GM21529 (cell line): ENCODE results near the gene SOST.
A peak's percentile ranks its signal among the peaks of the same experiment; 100 is the strongest.

Experiments used
- ATAC-seq: cut with Tn5 transposase; IDR thresholded peaks from one replicate; pipeline ENCODE4 v1.9.1; 2021; ENCODE audit not compliant: unreplicated experiment

Gene SOST

DNA sequence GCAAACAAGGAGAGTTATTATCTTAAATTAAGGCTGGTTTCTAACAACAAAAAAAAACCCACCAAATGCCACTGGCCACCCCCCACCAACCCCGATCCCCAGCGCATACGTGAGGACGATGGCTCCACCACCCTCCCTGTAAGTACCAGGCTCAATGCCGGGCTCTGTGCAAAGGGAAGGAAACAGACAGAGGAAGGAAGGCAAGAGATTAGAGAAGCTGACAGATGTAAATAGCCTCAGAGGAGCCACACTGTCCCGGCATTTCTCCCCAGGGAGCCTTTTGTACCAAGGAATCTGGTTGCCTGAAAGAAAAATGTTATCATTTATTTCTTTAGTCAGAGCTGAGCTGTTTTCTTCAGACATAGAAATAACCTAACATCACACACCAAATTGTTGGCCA lies 13.1 kb downstream of the SOST start:
- ATAC-seq: no peak

DNA sequence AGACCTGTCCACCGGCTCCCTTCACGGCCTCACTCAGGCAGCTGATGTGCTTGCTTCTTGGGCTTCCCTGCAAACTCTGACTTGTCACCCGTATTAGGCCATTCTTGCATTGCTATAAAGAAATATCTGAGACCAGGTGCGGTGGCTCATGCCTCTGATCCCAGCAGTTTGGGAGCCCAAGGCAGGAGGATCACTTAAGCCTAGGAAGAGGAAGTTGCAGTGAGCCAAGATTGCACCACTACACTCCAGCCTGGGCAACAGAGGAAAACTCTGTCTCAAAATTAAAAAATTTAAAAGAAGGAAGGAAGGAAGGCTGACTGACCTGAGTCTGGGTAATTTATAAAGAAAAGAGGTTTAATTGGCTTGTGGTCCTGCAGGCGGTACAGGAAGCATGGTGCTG lies 17.0 kb downstream of the SOST start:
- no peak for ATAC-seq

DNA sequence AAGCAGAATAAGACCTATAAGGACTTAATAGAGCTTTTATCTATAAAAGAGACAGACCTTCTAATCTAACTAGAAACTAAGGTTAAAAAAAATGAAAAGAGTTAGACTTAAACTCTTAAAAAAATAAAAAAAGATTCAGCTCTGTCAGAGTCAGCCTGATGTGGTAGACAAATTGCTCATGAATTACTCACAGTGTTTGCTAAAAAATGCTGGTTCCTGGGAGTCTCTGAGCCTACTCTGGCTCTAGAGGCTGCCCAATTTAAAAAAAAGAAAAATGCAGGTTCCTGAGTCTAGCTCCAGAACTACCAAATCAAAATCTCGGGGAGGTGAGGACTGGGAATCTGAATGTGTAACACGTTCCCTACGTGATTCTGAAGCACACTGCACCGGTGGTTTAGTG lies 18.1 kb downstream of the SOST start:
- no peak for ATAC-seq

DNA sequence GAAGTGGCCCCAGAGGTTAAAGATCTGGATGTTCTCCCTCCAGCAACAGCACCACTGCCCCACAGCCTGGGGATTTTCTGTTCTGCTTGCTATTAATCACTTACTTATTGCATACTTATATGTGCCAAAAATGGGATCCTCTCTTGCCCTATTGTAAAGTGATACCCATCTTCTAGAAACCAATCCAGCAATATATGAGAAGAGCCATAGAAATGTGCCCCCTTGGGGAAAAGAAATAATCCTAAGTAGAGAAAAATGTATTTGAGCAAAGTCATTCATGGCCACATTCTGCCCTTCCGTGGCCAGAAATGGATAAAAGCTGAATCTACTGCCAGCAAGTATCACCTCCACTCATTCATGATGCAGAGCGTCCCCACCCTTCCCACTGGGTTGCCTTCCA lies 20.9 kb downstream of the SOST start:
- no peak for ATAC-seq

DNA sequence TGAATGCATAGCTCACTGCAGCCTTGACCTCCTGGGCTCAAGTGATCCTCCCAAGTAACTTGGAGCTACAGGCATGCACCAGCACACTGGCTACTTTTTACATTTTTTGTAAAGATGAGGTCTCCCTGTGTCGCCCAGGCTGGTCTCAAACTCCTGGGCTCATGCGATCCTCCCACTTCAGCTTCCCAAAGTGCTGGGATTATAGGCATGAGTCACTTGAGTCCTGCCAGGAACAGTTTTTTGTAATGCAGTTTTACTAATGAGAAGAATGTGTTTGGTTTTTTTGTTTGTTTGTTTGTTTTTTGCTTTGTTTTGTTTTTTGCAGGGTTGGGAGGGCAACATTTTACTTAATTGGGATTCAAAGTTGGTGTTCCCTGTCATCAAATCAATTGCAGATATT lies 22.2 kb downstream of the SOST start:
- ATAC-seq: no peak

DNA sequence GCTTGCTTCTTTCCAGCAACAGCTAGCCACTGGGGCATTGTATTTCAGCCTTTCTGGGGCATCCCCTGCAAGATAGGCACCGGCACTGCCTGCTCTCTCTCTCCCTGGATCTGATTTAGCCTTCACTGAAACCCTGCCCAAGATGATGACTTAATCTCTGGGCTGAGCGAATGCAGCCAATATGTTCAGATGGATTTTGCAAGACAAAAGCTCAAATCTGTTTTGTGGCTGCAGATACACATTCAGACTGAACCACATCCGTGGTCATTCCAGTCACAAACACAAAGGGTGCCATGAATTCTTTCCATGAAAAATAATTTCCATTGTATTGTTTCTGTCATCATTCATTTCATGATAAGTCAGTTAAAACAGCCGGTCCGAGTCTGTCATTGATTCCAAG lies 24.2 kb downstream of the SOST start:
- no peak for ATAC-seq

DNA sequence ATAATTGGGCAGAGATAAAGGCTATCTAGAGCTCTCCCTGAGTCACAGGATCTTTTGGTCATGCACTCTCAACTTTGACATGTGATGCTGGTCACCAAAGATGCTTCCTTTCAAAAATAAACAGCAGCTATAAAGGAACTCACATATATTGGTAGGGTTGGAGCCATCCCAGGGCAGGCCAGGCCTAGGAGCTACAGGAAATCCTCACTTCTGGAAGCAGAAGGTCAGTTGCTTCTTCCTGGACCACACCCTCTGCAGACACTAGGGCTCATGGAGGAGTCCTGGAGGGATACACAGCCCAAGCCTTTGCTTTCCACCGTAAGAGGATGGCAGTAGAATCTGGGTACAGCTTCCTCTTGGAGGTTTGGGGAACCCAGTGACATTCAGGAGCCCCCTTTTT lies 24.6 kb downstream of the SOST start:
- no peak for ATAC-seq

DNA sequence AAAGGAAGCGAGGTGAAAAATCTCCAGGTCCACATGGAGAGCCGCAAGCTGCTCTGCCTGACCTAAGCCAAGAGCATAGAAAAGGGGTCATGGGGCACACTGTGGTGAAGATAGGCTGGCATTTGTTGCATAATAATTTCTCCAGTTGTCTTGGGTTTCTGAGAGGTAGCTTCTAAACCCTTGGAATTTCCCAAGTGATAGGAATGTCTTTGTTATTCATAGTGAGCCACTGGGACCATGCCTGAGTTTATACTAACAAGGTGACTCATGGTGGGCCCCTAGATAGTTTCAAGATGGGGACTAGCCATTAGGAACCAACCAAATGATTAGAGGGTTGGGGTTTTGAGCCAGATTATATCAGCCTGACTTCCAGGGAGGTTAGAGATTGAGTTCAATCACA lies 25.6 kb downstream of the SOST start:
- no peak for ATAC-seq

DNA sequence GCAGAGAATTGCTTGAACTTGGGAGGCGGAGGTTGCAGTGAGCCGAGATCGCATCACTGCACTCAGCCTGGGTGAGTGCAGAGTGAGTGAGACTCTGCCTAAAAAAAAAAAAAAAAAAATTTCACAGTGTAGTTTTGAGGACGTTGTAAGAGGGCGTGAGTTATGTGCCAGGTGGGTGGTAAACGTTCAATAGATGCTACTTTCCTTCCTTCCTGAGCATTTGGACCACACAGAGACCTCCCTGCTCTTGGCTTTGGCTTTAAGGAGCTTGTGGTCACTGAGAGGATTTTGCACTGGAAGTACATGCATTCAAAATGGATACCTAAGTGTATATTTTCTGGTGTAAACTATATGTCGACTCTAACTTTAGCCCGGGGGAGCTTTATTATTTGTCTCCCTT lies 30.5 kb downstream of the SOST start:
- ATAC-seq: no peak

DNA sequence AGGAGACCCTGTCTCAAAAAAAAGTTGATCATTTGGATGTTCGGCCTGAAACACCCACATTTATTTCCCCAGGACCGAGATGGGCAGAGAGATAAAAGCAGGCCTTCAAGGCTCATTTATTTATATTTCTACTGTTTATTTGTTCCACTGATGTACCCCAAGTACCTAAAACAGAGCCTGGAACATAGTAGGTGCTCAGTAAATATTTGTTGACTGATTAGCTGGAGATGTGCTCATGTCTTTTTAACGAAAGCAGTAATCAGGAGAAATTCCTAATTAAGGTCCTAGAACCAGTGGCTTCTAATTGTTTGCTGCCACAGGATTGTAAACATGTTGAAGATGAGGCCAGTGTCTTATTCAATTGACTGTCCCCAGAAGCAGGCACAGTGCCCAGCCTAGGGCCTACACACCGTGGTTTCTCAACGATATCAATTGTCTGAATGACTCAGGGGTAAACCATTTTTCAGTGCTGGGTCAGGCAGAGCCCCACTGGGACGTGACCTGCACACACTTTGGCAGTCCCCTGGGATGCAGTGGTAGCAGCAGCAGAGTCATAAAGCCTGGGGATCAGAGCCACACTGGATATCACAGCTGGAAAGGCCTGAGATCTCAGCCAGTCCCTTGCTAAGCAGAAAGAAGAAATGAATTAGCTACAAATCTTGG lies 34.8 kb downstream of the SOST start:
- ATAC-seq: no peak

DNA sequence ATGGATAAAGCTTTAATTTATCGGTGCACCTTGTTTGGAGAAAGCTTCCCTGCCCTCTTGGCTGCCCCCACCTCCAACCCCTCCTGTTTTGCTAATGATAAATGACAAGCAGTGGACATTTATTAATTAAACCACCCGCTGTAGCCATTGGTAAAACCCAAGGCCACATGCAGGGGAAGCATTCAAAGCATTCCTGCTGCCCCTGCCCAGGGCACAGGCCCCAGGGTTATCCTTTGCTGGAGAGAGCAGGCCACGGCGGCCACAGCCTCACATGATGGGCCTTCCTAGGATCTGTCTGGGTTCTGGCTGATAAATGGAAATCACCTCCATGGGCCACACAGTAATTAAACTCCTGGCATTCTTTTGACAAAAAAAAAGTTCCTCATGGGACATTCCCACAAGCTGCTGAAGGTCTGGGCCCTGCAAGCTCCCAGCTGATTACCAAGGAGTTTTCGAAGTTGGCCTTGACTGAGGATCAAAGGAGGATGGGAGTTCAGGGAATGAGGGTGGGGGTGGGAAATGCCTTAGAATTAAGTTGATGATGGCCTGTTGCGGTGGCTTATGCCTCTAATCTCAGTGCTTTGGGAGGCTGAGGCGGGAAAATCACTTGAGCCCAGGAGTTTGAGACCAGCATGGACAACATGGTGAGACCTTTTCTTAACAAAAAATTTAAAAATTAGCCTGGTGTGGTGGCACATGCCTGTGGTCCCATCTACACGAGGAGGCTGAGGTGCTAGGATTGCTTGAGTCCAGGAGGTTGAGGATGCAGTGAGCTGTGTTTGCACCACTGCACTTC lies 35.5 kb downstream of the SOST start:
- no peak for ATAC-seq

DNA sequence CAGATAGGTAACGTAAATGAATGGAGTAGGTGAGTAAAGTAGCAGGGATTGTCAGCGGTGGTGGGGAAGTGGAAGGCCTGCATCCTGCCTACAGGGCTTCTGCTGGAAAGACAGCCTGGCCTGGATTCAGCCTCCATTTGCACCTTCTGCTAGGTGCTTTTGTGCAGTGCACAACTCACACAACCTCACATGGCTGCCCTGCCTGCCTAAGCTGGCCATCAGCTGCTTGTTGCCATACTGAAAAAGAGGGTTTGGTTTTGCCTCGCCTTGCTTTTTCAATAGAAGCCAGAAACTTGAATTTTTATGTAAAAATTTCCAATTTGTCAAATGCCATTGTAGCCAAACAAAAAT lies 36.3 kb downstream of the SOST start:
- ATAC-seq: no peak

DNA sequence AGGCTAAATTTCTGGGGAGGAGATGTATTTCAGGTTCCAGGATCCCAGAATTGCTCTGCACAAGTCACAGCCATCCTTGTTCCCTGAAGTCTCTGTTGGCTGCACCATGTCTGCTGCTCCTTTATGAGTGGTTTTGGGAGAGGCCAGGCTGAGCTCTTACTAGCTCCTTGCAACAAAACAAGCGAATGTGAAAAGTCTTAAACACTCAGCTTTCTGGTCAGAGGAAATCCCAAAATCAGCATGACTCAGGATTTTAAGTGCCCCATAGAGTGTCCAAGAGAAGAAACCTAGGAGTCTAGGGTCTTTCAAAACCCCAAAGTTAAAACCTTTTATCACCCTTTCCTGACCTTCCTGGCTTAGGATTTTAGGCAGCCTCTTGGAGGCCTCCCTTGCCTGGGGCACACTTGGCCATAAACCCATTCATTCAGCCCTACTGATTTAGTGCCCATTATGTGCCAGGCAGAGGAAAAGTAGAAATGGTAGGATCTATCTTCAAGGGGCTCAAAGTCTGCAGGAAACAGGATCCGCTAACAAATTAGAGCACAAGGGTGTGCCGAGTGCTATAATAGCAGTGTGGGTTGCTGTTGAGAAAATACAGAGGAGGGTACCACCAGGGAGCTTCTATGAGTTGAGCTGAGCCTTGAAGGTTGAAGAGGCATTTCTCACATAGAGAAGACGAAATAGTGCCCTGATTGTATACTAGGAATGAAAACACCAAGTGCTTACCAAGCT lies 36.9 kb downstream of the SOST start:
- no peak for ATAC-seq

DNA sequence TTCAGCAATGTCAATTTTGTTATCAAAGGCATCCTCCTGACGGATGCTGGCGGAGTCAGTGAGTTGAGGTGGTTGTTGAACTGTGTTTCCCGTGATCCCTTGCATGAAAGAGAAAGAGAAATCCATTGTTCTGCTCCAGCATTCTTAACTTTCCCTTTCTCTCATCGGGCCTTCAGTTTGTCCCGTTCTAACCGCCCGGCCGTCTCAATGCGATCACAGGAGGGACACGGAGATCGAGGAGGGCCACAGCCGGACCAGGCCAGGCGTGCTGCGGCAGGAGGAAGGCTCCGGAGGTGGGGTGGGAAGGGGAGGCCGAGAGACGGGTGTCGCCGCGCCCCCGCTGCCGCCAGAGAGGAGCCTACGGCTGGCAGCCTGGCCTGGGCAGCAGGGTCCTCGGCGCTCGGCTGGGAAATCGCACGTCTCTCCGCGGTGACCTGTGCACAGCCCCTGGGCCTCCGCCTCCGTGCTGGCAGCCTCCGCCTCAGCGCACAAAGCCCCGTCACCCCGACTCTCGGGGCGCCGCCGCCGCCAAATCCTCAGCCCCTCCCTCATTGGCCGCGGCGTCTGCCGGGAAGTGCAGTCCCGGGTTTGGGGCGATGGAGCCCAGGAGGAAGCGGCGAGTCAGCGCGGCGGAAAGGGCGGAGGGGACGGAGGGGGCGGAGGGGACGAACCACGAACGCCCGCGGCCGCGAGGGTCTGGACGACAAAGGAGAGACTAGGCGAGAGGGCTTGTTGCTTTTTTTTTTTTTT lies 38.1 kb downstream of the SOST start:
- ATAC-seq: peak; percentile 76

DNA sequence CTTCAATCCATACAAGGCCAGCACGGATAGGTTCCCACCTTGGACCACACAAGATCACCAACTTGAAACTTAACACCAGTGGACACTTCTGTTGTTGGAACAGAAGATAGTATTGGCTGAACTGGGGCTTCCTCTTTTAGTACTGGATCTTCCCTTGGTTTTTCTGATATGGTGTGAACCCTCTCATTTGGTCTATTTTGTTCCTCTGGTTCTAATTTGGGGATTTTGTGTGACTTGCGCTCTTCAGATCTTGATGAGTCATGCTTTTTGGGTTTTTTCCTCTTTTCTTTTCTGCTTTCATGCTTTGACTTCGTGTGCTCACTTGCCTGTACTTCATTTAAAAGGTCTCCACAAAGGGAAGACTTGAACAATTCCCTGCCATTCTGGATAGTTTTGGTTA lies 39.0 kb downstream of the SOST start:
- no peak for ATAC-seq

DNA sequence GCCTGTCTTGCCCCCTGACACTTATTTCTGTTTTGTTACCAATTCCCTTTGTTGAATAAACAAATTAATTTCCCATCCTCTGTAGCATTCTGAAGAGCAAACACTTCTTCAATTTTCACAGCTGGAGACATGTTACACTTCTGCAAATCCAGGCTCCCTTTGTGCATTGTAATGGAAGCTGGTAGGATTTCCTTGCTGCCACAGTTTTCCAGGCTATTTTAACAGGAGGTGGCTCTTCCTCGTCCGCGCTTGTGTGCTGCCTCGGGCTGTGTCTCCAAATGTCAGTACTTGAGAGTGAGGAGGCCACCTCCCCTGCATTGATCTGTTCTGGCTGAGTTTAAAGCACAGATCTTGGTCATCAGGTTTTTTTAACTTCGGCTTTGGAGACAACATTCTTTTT lies 40.0 kb downstream of the SOST start:
- no peak for ATAC-seq

DNA sequence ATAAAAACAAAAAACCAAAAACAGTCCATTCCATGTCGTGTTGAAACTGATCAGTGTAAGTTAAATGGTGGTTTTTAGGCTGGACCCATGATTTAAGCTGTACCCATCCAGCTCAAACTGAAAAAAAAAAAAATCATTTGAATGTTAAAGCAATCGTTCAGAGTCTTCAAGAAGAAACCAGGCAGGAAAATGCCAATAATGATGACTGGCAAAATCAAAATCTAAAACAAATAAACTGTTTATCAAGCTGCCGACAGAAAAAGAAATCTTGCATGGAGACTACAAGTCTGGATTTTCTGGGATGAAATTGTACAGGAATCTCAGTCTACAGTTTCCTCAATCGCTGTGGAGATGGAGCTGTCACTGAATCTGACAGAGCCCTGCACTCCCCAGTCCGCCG lies 40.7 kb downstream of the SOST start:
- ATAC-seq: no peak

DNA sequence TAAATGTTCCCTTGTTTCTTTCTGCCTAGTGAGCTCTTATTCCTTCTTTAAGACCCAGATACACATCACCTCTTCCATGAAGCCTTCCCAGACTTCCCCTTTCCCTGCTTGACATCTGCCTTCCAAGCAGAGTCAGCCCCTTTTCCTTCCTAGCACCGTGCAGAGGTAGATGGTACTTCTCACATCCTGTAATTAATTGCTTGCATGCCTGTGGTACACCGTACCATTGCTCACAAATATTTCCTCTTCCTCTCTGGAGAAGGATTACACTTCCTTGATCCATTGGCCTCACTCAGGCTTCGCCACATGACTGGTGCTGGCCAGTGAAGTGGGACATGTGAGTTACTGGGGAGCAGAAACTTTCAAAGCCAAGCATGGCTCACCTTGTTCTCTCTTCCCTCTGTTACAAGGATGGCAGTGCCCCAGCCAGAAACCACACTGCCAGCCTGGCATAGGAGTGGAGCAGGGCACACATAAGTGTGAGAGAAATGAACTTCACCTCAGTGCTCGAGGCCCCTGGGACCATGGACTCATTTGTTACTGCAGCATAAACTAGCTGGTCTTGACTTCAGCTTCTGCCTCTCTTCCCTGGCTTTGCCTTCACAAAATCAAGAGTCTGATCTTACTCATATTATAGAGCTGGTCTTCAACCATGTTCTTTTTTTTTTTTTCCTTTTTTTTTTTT lies 44.0 kb downstream of the SOST start:
- ATAC-seq: no peak

DNA sequence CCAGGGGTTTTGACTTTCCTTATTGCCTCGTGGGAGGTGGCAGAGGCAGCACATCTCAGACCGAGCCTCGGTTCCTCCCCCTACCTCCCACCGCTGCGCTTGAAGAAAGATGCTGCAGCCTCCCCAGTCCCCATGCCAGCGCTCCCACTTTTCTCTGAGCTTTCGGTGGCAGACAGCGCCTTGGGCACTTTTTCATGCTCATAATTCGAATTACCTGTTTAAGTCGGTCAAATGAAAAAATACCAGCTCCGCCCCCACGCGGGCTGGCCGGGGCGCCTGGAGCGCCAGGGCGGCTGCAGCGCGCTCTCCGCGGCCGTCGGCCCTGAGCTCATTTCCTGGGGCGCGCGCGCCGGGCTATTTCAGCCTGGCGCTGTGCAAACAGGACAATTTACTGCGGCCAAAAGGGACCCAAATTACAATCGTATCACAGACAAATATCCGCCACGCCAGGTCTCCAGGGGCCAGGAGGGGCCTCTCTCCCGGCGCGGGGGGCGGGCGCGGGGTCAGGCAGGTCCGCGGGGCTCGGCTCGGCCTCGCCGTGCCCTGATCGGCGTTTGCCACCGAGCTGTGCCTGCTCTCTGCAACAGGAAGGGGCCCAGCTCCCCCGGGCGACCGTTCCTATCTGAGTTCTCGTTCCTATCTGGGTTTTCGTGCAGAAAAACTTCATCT lies 45.0 kb downstream of the SOST start:
- ATAC-seq: no peak

DNA sequence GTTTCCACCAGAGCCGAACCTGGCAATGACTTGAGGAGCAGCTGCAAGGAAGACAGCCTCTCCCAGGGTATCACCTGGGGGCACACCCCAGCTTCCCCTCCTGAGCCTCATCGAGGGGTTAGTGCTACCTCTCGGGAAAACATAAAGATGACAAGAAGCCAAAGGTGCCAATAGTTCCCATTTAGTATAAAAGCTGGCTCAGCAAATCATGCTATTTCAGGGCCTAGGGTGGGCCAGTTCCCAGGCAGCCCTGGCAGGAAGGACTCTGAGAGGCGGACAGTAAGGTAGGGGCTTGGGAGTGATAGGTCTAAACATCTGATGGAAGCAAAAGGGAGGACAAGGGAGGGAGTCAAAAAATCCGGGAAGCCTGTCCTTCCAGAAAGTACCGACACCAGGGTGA lies 46.2 kb downstream of the SOST start:
- ATAC-seq: no peak
